ENCODE results near the gene NKX2-2.

The NKX2-2 gene

DNA sequence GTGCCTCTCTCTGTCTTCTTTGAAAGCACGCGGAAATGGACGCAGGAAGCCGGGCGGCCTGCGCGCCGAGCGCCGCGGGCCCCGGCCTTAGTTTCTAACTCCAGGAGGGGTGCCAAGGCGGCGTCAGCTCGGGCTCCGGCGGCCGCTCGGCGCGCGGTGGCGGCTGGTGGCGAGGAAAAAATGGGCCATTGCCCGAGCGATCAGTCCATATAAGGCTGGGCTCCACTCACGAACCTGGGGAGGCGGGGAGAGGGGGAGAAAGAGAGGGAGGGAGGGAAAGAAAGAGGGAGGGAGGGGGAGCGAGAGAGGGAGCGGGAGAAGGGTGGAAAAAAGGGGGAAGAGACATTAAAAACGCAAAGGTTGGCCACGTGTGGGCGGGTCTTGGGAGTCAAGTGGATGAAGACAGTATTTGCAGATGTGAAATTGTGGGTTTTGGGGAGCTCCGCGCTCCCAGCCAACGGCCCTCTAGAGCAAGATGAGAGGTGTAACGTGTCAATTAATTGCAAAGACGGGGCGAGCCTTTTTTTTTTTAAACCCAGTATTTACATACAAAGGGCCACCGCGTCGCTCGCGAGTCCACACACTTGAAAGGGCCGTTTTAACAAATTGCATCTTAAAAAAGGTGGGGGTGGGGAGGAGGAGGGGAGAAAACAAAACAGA lies at the start of gene NKX2-2:
NKX2-2 (minus strand) TSS at position 184 of the 660 bp plus-strand sequence. CDS start 395 bp downstream, outside the sequence.
- no peak for DNase-seq

DNA sequence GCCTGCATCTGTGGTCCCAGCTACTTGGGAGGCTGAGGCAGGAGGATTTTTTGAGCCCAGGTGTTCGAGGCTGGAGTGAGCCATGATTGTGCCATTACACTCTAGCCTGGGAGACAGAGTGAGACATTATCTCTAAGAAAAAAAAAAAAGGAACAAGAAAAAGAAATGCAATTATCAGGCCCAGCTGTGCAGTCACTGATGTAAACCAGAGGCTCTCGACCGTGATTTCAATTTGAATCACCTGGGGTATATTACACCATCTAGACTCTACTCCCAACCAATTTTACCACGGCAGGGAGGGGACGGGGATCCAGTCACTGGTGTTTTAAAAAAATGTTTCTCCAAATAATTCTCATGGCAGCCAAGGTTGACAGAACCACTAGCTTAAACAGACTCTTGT lies 48.8 kb upstream of the NKX2-2 start:
- DNase-seq, result no peak

DNA sequence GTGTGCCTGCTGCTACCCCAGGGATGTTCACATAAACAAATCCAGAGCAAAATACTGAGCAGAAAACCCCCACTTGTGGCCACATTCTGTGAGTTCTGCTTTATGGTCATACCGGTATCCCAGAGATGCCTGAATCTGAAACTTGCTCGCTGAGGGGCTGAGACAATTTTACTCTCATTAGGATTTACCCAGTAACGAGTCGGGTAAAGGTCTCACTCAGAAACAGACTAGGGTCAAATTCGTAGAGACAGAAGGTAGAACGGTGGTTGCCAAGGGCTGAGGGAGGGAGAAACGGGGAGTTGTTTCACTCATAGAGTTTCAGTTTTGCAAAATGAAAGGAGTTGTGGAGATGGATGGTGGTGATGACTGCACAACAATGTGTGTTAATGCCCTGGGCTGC lies 45.4 kb upstream of the NKX2-2 start:
- DNase-seq, result no peak

DNA sequence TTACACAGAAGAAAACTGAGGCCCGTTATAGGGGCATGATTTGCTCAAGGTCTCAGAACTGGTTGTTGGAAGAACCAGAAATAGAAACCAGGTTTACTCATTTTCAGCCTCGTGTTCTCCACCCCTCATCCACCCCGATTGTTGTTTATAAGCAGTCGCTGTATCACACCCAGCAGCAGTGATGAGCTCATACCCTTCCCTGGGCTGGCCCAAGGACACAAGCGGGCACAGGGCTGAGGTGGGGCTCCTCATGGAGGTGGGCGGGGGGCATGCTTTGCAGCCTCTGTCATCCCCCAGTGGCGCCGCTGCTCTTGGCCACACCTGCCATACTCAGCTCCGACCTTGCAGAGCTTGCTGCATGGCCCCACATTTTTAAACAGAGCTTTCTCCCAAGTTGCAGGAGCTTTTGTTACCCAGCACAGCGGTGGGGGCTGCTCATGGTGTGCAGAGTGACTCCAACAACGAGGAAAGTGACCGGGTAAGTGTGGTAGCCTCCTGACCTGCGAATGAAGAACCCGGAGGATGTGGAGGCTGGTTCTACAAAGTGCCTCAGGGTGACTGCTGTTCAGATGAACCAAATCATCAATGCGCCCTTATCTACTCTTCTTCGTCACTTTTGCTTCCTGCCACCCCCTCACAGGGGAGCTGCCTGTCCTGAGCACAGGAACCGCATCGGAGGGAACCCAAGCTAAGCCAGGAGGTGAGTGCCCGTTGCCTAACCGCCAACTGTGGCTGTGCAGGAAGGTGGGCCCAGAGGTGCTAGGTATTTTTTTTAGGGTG lies 43.6 kb upstream of the NKX2-2 start:
- peak; percentile 25 for DNase-seq

DNA sequence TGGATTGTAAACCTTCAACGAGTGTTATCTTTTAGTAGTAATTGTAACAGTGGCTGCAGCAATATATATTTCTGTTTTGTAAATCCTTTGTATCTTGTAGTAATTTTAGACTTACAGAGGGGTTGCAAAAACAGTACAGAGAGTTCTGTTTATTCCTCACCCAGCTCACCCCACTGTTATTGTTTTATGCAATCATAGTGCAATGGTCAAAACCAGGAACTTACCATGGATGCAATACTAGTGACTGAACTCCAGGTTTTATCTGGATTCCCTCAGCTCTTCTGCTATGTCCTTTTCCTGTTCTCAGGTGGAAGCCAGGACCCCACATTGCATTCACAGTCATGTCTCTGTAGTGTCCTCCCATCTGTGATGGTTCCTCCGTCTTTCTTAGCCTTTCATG lies 42.5 kb upstream of the NKX2-2 start:
- no peak for DNase-seq

DNA sequence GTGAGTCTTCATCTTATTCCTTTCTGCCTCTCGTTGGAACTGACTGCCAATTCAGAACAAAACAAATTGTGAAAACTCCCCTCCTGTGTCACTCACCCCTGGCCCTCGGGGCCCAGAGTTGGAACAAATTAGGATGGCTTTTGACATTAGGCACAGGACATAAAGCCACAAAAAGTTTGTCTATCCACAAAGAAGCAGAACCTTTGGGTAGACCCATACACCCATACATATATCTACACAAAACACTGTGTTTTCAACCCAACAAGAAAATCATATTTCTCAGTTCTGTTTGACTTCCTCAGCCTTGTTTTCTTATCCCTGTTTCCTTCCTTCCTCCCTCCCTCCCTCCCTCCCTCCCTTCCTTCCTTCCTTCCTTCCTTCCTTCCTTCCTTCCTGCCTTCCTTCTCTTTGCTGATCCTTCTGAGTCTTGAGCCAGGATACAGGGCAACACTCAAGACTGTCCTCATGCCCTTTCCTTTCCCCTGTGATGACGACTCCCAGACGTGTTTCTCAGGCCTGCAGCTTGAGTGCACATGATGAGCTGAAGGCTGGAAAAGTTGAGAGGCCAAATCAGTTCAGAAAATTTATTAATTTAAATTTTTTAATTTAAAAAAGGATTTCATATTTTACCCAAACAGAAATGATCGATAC lies 41.7 kb upstream of the NKX2-2 start:
- no peak for DNase-seq

DNA sequence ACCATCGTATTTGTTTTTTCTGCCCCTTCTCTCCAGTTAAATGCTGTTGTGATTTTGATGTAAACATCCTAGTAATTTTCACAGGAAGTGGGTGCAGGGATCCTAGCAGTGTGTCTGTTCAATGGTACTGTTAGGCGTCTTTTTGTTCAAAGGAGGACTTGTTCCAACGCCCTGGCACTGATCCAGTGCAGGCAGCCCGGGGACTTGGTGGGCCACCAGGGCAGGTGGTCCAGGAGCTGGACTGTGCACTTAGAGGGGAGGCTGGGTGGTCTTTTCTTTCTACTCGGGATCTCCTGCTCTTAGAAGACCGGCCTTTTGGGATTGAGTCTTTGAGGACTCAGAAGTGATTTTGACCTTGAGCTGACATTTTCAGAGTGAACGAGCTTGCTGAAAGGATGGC lies 41.1 kb upstream of the NKX2-2 start:
- DNase-seq, result no peak

DNA sequence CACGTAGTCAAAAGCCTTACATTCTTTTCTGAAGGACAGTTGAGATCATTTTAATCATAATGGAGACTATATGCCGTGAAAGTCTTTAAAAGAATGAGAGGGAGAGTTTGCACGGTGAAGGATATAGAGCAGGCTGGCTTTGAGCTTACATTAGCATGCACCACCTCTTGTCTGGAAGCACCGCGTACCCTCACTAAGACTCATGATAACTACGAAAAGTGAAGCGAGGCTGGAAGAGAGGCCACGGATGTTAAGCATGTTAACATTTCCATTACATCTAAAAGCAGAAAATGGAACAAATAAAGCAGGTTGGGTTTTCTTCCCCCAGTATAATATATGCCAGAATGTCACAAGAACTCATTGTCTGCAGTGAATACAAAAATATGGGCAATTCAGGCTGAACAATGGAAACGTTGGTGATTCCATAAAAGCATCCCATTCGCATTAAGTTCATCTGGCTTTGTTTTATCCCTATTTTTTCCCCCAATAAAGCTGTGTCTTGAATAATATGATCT lies 40.6 kb upstream of the NKX2-2 start:
- DNase-seq, result no peak

DNA sequence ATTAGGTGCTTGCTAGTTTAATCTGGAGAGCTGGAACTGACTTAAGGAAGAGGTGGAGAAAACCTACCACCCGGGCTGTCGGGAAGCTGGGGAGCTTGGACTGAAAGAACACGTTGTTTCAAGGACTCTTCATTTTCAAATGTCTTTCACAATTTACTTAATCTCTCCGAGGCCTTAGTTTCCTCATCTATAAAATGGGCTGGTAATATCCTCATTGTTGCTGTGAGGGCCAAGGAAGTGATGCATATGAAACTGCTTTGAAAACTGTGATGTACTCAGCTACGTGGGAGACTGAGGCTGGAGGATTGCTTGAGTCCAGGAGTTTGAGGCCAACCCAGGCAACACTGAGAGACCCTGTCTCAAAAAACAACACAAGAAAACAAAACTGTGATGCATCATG lies 36.7 kb upstream of the NKX2-2 start:
- no peak for DNase-seq

DNA sequence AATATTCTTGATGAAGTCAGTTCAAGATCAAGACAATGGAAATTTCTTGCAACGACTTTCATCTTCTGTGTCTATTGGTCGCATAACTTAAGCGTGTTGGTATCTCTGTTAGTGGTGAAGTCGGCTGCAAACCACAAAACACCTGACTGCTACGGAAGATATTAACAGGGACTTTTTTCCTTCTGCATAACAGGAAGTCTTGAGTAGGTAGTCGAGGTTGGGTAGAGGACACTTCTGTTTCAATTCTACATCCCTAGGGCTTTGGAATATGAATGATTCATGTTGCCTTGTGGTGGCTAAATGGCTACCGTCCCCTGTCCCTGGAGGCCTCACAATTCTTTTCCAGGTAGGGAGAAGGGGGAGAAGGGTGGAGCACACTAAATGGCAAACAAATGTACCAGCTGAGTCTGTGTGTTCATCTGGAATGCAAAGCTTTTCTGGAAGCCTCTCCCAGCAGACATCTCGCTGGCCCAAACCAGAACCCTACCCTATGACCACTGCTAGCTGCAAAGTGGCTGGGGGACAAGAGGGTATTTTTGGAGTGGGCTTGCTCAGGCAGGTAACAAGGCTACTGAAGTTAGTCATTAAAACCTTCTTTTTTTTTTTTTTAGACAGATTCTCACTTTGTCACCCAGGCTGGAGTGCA lies 34.6 kb upstream of the NKX2-2 start:
- DNase-seq, result peak; percentile 38

DNA sequence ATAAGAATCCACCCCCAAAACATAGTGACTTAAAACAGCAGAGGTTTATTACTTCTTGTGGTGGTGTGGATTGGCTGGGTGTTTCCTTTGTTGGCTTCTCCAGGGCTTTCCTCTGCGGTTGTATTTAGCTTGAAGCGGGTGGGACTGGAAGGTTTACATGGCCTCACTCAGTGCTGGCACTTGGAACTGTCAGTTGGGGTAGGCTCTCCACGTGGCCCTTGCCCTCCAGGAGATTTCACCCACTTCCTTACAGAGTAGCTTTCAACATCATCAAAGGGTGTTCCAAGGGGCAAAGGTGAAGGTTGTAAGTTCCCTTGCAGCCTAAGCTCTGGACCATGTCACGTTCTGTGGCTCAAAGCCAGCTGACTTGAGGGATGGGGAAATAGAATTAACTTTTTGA lies 32.5 kb upstream of the NKX2-2 start:
- DNase-seq, result no peak

DNA sequence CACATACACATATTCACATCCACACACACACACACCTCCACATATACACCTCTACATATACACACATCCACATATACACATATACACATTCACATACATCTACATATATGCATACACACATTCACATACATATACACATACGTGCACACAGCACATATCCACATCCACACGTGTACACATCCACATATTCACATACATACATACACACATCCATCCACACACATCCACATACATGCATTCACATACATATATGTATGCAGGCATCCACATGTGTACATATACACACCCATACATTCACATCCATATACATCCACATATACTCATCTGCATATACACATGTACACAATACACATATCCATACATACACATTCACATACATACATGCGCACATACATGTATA lies 25.6 kb upstream of the NKX2-2 start:
- DNase-seq, result no peak

DNA sequence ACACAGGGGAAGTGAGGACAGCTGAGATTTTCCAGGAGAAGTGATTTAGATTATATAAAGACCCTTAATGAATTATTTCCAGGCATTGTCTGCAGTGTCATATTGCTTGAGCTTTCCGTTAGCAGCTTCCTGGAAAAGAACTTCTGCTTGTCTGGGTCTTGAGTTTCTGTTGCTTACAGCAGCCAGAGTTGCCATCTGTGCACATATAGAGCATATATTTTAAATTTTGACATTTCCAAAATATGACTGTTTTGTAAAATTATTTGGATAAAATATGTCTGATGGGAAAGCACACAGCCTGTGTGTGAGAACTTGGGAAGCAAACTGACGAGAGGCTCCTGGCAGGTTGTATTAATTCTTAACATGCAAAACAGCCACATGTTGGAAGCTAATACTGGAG lies 21.0 kb upstream of the NKX2-2 start:
- no peak for DNase-seq

DNA sequence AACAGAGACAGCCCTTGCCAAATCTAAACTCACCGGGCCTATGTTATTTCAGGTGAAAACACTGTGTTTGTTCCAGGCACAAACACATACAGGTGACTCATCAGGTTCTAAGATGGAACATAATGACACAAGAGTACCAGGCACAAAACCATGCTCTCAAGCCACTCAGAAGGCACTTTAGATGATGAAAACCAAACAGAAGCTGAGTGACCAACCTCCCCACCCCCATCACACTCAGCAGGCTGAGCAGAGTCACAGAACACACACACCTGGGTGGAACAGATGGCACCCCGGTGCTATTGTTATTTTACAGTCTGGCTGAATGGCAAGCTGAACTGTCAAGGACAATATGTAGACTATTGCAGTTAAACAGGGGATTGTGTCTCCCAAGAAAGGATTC lies 20.6 kb upstream of the NKX2-2 start:
- no peak for DNase-seq

DNA sequence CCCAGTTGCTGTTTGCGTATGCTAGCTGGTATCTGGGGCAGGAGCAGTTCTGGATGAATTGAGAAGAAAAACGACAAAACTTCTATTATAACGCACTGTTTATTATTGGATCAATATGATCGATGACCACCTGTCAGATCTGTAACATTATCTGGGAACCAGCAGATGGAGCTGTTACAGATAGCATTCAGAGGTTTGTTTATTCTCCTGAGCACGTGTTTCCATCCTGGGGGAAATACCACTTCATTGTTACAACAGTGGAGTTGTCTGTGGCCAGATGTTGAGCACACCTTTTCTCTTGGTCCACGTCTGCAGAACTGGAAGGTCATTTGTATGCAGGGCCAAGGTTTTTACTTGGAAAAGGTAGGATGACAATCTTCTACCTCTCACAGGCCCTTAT lies 16.0 kb upstream of the NKX2-2 start:
- DNase-seq, result no peak

DNA sequence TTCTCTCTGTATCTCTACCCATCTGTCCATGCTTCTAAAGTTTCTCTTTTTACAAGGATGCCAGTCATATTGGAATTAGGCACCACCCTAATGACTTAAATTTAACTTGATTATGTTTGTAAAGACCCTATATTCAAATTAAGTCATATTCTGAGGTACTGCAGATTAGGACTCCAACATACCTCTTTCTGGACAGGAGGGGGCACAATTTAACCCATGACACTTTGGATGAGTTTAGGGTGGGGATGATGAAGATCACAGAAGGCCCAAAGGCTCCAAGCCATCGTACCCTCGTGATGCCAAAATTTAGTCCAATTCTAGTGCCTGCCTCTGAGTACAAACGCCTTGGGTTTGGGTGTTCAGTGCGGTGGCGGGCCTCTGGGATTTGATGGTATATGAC lies 15.0 kb upstream of the NKX2-2 start:
- no peak for DNase-seq

DNA sequence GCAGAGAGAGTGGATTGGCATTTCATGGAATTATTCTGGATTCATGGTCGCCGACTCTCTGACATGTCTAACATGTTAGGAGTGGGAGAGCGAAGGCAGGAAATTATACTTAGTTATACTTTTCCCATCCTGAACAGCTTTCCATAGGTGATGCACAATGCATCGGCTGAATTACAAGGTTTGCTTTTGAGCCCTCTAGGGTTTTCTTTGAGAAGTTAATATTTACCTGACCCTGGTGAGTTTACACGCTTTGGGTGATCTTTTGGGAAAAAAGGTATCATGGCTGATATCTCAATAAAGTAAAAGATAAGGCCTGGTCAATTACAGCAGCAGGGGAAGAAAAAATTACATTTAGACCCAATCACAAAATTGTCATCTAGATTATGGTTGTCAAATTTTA lies 14.0 kb upstream of the NKX2-2 start:
- DNase-seq, result no peak

DNA sequence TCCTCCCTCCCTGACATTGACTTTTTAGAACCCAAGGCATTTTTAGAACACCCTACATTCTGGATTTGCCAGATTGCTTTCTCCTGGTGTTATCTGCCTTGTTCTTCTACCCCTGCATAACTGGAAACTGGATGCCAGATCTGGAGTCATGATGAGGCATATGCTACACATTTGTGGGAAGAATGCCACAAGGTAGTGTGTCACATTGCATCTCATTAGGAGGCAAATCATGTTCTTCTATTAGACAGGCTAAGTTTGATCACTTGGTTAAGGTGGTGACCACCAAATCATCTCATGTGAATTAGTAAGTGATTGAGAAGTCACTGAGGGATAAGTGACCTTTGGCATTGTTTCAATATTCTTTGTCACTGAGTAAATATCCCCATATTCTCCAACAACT lies 12.9 kb upstream of the NKX2-2 start:
- DNase-seq, result no peak

DNA sequence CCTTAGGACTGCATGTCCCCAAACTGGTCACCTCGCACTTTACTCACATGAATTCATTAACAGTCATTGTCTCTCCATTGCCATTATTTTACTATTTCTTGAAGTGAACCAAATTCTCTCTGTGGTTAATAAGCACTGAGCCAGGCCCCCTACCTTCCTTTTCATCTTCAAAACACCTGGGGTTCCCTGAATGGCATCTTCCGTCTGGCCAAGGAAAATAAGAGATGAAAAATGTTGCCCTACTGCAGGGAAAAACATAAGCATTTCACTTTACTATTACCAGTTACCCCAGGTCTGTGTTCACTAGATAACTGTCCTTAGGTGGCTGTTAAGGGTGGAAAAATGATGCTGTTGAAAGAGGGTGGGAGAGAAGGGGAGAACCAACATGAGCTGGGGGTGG lies 10.0 kb upstream of the NKX2-2 start:
- DNase-seq, result no peak

DNA sequence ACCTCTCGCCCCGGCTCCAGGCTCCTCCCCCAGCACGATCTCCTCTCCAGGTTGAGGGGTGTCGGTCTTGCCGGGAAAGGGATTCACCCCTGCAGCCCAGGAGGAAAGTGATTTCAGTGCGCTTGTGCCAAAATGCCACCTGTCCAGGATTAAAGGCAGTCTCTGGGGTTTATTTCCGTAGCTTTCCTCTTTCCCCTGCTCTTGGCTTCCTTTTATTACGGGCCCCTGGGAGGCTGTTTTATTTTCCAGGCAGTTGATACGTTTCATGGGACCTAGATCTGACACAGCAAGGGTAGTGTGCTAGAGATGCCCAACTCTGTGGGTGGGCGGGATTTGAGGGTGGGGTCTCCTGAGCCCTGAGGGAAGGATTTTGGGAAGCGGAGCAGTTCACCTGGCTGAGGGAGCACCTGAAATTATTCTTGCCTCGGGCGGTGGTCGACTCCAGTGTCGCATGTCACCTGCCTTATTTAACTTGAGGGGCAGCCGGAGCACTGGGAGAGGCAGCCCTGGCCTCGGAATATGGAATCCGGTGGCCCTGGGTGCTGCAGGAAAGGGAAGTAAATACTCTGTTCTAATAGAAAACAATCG lies 9.5 kb upstream of the NKX2-2 start:
- no peak for DNase-seq

DNA sequence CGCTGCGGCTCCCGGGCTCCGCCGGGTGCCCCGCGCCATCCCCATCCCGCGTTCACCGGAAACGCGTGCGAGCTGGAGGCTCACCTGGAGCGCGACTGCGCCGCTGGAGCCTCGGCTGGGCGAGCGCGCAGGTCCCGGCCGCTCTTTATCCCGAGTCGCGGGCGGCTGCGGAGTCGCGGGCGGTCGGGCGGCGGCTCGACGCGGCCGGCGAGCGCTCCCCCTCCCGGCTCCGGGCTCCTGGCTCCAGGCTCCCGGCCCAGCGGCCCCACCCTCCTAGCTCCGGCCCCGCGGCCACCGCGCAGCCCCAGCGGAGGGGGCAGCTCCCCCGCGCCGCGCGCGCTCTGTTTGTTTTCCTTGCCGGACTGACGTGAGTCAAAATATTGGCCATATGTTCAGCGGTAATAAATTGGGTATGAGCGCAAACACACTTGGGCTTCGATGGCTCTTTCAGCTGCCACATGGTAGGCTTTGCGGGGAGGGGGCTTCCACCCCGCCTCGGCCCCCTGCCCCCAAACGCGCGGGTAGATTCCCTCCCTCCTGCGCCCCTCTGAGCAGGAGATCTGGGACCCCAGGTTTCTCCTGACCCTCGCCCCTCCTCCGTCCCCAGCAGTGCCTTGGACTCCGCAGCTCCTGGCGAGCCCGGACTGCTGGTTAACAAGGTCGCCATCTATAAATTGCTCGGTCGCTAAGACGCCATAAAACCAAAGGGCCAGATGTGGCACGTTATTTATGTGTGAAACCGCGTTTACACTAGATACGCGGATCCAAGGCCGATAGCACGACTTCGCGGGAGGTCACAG lies 8.8 kb upstream of the NKX2-2 start:
- DNase-seq, result no peak
